Keratinocyte (primary cell): Measurements from ENCODE around the gene ZNF518A.

ENCODE experiments used
- EZH2 ChIP-seq: IDR thresholded peaks from one replicate; pipeline ENCODE4 v1.6.1; 2012; ENCODE audit warnings: inconsistent platforms, mild to moderate bottlenecking, low read length, moderate library complexity
- TF ChIP-seq, protein P1 (sequence below), 3 experiments: IDR thresholded peaks in 1 of 3; conservative IDR thresholded peaks in 1 of 3; optimal IDR thresholded peaks in 1 of 3; 2 replicates in 2 of 3; 3 replicates in 1 of 3; pipeline versions ENCODE3 to v1.5.1; 2011; ENCODE audit warnings: low read length in 3 of 3, mild to moderate bottlenecking in 3 of 3, moderate library complexity in 2 of 3, control low read depth in 1 of 3, inconsistent platforms in 1 of 3; ENCODE audit not compliant: insufficient read depth in 2 of 3; ENCODE audit errors: extremely low read depth in 1 of 3

DNA sequence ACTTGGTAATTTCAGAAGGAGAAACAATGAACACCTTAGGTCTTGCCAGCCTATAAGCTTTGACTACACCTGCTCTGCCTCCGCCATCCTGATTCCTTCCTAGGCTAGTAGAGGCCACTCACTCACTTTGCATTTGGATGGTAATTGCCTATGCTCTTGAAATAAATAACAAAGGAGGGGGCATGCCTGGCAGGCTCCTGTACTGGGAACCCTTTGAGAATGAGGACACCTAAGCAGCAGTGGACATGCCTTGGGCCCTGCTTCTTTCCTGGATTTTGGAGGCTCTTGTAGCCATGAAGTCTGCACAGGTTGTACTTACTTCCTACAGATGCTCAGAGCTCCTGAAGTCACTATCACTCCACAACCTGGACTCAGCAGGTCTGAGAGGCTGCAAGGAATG, 75.5 kb downstream of the ZNF518A start:
- TF ChIP-seq, protein P1, sequence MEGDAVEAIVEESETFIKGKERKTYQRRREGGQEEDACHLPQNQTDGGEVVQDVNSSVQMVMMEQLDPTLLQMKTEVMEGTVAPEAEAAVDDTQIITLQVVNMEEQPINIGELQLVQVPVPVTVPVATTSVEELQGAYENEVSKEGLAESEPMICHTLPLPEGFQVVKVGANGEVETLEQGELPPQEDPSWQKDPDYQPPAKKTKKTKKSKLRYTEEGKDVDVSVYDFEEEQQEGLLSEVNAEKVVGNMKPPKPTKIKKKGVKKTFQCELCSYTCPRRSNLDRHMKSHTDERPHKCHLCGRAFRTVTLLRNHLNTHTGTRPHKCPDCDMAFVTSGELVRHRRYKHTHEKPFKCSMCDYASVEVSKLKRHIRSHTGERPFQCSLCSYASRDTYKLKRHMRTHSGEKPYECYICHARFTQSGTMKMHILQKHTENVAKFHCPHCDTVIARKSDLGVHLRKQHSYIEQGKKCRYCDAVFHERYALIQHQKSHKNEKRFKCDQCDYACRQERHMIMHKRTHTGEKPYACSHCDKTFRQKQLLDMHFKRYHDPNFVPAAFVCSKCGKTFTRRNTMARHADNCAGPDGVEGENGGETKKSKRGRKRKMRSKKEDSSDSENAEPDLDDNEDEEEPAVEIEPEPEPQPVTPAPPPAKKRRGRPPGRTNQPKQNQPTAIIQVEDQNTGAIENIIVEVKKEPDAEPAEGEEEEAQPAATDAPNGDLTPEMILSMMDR (optimal IDR thresholded peaks at IDR 0.05 in 1 of 3, IDR thresholded peaks at IDR 0.05 in 1 of 3, conservative IDR thresholded peaks at IDR 0.05 in 1 of 3; ENCODE audit: extremely low read depth in 1 of 3, insufficient read depth in 2 of 3, low read length in 3 of 3): no peak
- TF ChIP-seq EZH2: no peak
